WTC11 (cell line): ENCODE results near the gene WSB1. TPM values are rescaled to one million over a fixed set of nuclear protein-coding genes. Genes with fewer than 3 reads are reported as not detected.
A peak's percentile ranks its signal among the peaks of the same experiment; 100 is the strongest.

ENCODE experiments used
- ATAC-seq: fragments of 200-7000 bp; cut with Tn5 transposase; 2 replicates; pipeline ENCODE4 v1.10.0; 2021; ENCODE audit warnings: mild to moderate bottlenecking, moderate library complexity
- Bru-seq: library from RNA; stranded (reverse); fragments of 400-500 nt; gene quantifications from one replicate; lab custom pipeline; 2021; lab: Mats Ljungman, UMichigan
- CTCF ChIA-PET: fragments of 300-600 bp; sonication (Branson Sonifier 250); formaldehyde crosslinking; loops from one replicate; lab custom pipeline; 2021; ENCODE audit warnings: antibody characterized with exemption; lab: Charles Lee
- POLR2A ChIA-PET: fragments of 350-600 bp; sonication (Branson Sonifier 250); formaldehyde crosslinking; loops from one replicate; lab custom pipeline; 2021; ENCODE audit warnings: antibody characterized with exemption; lab: Charles Lee
- DNase-seq: peaks from one replicate; pipeline ENCODE4 v3.0.0; 2021; ENCODE audit warnings: low spot score
- H3K27ac Mint-ChIP-seq: 2 replicates; pipeline ENCODE4 v1.8.0; 2021; ENCODE audit warnings: mixed read lengths
- H3K27me3 Mint-ChIP-seq: 2 replicates; pipeline ENCODE4 v1.8.0; 2021; ENCODE audit warnings: low read depth, mild to moderate bottlenecking, moderate library complexity, mixed read lengths
- H3K36me3 Mint-ChIP-seq: 2 replicates; pipeline ENCODE4 v1.8.0; 2021; ENCODE audit warnings: mixed read lengths
- H3K4me1 Mint-ChIP-seq: 2 replicates; pipeline ENCODE4 v1.8.0; 2022; ENCODE audit warnings: mixed read lengths
- H3K4me3 Mint-ChIP-seq: 2 replicates; pipeline ENCODE4 v1.8.0; 2021; ENCODE audit warnings: mild to moderate bottlenecking, moderate library complexity, mixed read lengths
- H3K9me3 Mint-ChIP-seq: 2 replicates; pipeline ENCODE4 v1.8.0; 2021; ENCODE audit warnings: mixed read lengths
- E2F4 ChIP-seq: sonication (generic); formaldehyde crosslinking; IDR thresholded peaks from 2 replicates; pipeline ENCODE4 v1.8.1; 2022; ENCODE audit warnings: low read depth, mild to moderate bottlenecking, moderate library complexity, missing genetic modification reagents, borderline replicate concordance
- ERG ChIP-seq: fragments of 250-450 bp; sonication (Bioruptor Pico); IDR thresholded peaks from 2 replicates; pipeline ENCODE4 v1.8.0; 2021; ENCODE audit warnings: mild to moderate bottlenecking
- FOXP1 ChIP-seq: sonication (generic); formaldehyde crosslinking; IDR thresholded peaks from 2 replicates; pipeline ENCODE4 v1.8.0; 2022; ENCODE audit warnings: missing genetic modification reagents, mild to moderate bottlenecking, moderate library complexity, borderline replicate concordance
- GABPB1 ChIP-seq: sonication (generic); formaldehyde crosslinking; IDR thresholded peaks from 2 replicates; pipeline ENCODE4 v1.8.1; 2023; ENCODE audit warnings: mild to moderate bottlenecking, missing genetic modification reagents
- GRHL2 ChIP-seq: fragments of 250-450 bp; sonication (Bioruptor Pico); IDR thresholded peaks from 2 replicates; pipeline ENCODE4 v1.8.0; 2022; ENCODE audit warnings: mild to moderate bottlenecking, moderate library complexity; ENCODE audit not compliant: insufficient replicate concordance, severe bottlenecking
- HMGA2 ChIP-seq: fragments of 250-450 bp; sonication (Bioruptor Pico); IDR thresholded peaks from 2 replicates; pipeline ENCODE4 v1.4.0; 2021; ENCODE audit warnings: mild to moderate bottlenecking, moderate library complexity
- IRF2 ChIP-seq: sonication (generic); formaldehyde crosslinking; IDR thresholded peaks from 2 replicates; pipeline ENCODE4 v1.8.0; 2022; ENCODE audit warnings: low read depth, missing genetic modification reagents, borderline replicate concordance
- JUN ChIP-seq: sonication (generic); formaldehyde crosslinking; IDR thresholded peaks from 2 replicates; pipeline ENCODE4 v1.8.0; 2023; ENCODE audit warnings: mild to moderate bottlenecking, missing genetic modification reagents
- KAT7 ChIP-seq: sonication (generic); formaldehyde crosslinking; IDR thresholded peaks from 2 replicates; pipeline ENCODE4 v1.8.1; 2023; ENCODE audit warnings: missing genetic modification reagents, mild to moderate bottlenecking, borderline replicate concordance
- NR1H2 ChIP-seq: sonication (generic); formaldehyde crosslinking; IDR thresholded peaks from 2 replicates; pipeline ENCODE4 v1.9.0; 2021; ENCODE audit warnings: mild to moderate bottlenecking, moderate library complexity, missing genetic modification reagents
- OVOL2 ChIP-seq: fragments of 250-450 bp; sonication (Bioruptor Pico); IDR thresholded peaks from 2 replicates; pipeline ENCODE4 v1.9.0; 2021; ENCODE audit warnings: mild to moderate bottlenecking, borderline replicate concordance
- PRDM15 ChIP-seq: sonication (generic); formaldehyde crosslinking; IDR thresholded peaks from 2 replicates; pipeline ENCODE4 v1.8.0; 2022; ENCODE audit warnings: missing genetic modification reagents
- TEAD1 ChIP-seq: sonication (generic); formaldehyde crosslinking; IDR thresholded peaks from 2 replicates; pipeline ENCODE4 v1.8.0; 2022; ENCODE audit warnings: mild to moderate bottlenecking, missing genetic modification reagents
- TEAD4 ChIP-seq: sonication (generic); formaldehyde crosslinking; IDR thresholded peaks from 2 replicates; pipeline ENCODE4 v1.8.0; 2022; ENCODE audit warnings: mild to moderate bottlenecking, missing genetic modification reagents
- ZBTB43 ChIP-seq: sonication (generic); formaldehyde crosslinking; IDR thresholded peaks from 2 replicates; pipeline ENCODE4 v1.8.1; 2023; ENCODE audit warnings: mild to moderate bottlenecking, missing genetic modification reagents
- ZNF121 ChIP-seq: sonication (generic); formaldehyde crosslinking; IDR thresholded peaks from 2 replicates; pipeline ENCODE4 v1.8.0; 2023; ENCODE audit warnings: missing genetic modification reagents
- ZNF219 ChIP-seq: sonication (generic); formaldehyde crosslinking; IDR thresholded peaks from 2 replicates; pipeline ENCODE4 v1.8.0; 2023; ENCODE audit warnings: missing genetic modification reagents, mild to moderate bottlenecking, borderline replicate concordance
- ZNF671 ChIP-seq: fragments of 250-450 bp; sonication (Bioruptor Pico); IDR thresholded peaks from 2 replicates; pipeline ENCODE4 v1.8.0; 2021; ENCODE audit warnings: mild to moderate bottlenecking
- long read RNA-seq, 3 experiments: library from RNA in 1 of 3; library from capped mRNA in 1 of 3; library from polyadenylated mRNA in 1 of 3; unstranded in 2 of 3; stranded (forward) in 1 of 3; transcript quantifications; one replicate each; pipeline ENCODE4 v2.0.0, GENCODE V29; 2021
- total RNA-seq: library from RNA; stranded (reverse); gene quantifications from 3 replicates; pipeline ENCODE4 v1.2.3, GENCODE V29; 2021
- TF ChIP-seq, protein P1 (sequence below): fragments of 250-450 bp; sonication (Bioruptor Pico); IDR thresholded peaks from 2 replicates; pipeline ENCODE4 v1.9.0; 2021; ENCODE audit warnings: mild to moderate bottlenecking, borderline replicate concordance

The WSB1 gene
- total RNA-seq (167 to 223 TPM (median 221 TPM) in 3 replicates), Bru-seq, nascent RNA (percentile 98 among the genes with signal in this experiment)
- long read RNA-seq, experiment 1, full-length matches to known transcripts, result 284 of 490 reads
- long read RNA-seq, experiment 1, partial matches to known transcripts, result 83 of 490 reads
- long read RNA-seq, experiment 1, other reads (novel, unspliced or antisense), result 123 of 490 reads
- long read RNA-seq, experiment 2, full-length matches to known transcripts, result 17 of 55 reads
- long read RNA-seq, experiment 2, partial matches to known transcripts, result 29 of 55 reads
- long read RNA-seq, experiment 2, other reads (novel, unspliced or antisense), result 9 of 55 reads
- long read RNA-seq, experiment 3, full-length matches to known transcripts, result 67 of 132 reads
- long read RNA-seq, experiment 3, partial matches to known transcripts, result 12 of 132 reads
- long read RNA-seq, experiment 3, other reads (novel, unspliced or antisense), result 53 of 132 reads

DNA sequence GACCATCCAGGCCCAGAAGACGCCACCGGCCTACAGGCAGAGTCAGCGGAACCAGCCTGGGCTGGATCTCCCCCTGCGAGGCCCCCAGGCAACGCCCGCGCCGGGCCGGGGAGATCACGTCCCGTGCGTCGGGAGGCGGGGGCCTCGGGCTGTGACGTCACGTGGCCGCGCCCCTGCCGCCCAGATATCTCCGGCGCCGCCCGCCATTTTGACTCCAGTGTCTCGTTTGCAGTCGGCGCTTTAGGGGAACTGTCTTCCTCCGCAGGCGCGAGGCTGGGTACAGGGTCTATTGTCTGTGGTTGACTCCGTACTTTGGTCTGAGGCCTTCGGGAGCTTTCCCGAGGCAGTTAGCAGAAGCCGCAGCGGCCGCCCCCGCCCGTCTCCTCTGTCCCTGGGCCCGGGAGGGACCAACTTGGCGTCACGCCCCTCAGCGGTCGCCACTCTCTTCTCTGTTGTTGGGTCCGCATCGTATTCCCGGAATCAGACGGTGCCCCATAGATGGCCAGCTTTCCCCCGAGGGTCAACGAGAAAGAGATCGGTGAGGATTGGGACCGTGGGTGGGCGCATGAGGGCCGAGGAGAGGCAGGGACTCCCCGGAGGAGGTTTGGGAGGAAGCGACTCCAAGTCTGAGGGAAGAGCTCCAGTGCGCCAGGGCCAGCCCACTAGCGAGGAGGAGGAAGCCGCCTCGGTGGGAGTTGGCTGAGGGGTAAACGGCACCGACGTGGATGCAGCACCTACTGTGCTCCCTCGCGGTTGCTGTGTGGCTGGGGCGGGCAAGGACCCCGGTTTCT is at the start of gene WSB1:
WSB1 (plus strand) TSS at position 217 of the 791 bp plus-strand sequence; CDS start at position 499, 282 bp downstream.
- Mint-ChIP-seq H3K36me3 (peaks cover 3% of the 10 kb centered on the region; the same call in 1 of the 2 replicates), H3K9me3 (no peaks in the 10 kb centered on the region), H3K4me1 (peaks cover 28% of the 10 kb centered on the region), H3K27ac (peak within 1 kb of the TSS; percentile 100), H3K27me3 (no peaks in the 10 kb centered on the region), H3K4me3 (peak within 1 kb of the TSS; percentile 98)
- ChIA-PET CTCF (interaction anchor here (0.7 to 2.9 kb wide), 10 partner anchors 23 to 305 kb away, joined by 3 to 20 read pairs (median 4); no protein-coding TSS in a partner anchor), POLR2A (interaction anchor here (0.6 to 3.1 kb wide), 9 partner anchors 10 to 56 kb away, joined by 3 to 18 read pairs (median 6); no protein-coding TSS in a partner anchor)
- DNase-seq, result peak; percentile 93
- ATAC-seq, result peak; percentile 89
- TF ChIP-seq NR1H2 (CRISPR knock-in tag) (no peak), FOXP1 (CRISPR knock-in tag) (0 out of 2 replicates have a peak, but pooled peaks have one; percentile 13), ERG (CRISPR knock-in tag) (no peak), ZNF121 (CRISPR knock-in tag) (no peak), GABPB1 (CRISPR knock-in tag) (peak; percentile 48), PRDM15 (CRISPR knock-in tag) (no peak), KAT7 (CRISPR knock-in tag) (no peak), GRHL2 (no peak), ZBTB43 (CRISPR knock-in tag) (peak; percentile 76; the same call in 1 of the 2 replicates), OVOL2 (CRISPR knock-in tag) (no peak), E2F4 (no peak), TEAD4 (CRISPR knock-in tag) (no peak), TEAD1 (CRISPR knock-in tag) (no peak; the same call in 1 of the 2 replicates), JUN (CRISPR knock-in tag) (no peak), HMGA2 (no peak), IRF2 (CRISPR knock-in tag) (no peak), ZNF219 (CRISPR knock-in tag) (no peak), ZNF671 (no peak)
- TF ChIP-seq, protein P1, sequence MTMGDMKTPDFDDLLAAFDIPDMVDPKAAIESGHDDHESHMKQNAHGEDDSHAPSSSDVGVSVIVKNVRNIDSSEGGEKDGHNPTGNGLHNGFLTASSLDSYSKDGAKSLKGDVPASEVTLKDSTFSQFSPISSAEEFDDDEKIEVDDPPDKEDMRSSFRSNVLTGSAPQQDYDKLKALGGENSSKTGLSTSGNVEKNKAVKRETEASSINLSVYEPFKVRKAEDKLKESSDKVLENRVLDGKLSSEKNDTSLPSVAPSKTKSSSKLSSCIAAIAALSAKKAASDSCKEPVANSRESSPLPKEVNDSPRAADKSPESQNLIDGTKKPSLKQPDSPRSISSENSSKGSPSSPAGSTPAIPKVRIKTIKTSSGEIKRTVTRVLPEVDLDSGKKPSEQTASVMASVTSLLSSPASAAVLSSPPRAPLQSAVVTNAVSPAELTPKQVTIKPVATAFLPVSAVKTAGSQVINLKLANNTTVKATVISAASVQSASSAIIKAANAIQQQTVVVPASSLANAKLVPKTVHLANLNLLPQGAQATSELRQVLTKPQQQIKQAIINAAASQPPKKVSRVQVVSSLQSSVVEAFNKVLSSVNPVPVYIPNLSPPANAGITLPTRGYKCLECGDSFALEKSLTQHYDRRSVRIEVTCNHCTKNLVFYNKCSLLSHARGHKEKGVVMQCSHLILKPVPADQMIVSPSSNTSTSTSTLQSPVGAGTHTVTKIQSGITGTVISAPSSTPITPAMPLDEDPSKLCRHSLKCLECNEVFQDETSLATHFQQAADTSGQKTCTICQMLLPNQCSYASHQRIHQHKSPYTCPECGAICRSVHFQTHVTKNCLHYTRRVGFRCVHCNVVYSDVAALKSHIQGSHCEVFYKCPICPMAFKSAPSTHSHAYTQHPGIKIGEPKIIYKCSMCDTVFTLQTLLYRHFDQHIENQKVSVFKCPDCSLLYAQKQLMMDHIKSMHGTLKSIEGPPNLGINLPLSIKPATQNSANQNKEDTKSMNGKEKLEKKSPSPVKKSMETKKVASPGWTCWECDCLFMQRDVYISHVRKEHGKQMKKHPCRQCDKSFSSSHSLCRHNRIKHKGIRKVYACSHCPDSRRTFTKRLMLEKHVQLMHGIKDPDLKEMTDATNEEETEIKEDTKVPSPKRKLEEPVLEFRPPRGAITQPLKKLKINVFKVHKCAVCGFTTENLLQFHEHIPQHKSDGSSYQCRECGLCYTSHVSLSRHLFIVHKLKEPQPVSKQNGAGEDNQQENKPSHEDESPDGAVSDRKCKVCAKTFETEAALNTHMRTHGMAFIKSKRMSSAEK (CRISPR knock-in tag), result no peak
